ENCODE data around the gene DNAH8.

DNAH8 gene

GRCh38 chr6:39026175-39026574, 311.1 kb downstream of the DNAH8 start:
- DNase-seq, result no peak

DNA sequence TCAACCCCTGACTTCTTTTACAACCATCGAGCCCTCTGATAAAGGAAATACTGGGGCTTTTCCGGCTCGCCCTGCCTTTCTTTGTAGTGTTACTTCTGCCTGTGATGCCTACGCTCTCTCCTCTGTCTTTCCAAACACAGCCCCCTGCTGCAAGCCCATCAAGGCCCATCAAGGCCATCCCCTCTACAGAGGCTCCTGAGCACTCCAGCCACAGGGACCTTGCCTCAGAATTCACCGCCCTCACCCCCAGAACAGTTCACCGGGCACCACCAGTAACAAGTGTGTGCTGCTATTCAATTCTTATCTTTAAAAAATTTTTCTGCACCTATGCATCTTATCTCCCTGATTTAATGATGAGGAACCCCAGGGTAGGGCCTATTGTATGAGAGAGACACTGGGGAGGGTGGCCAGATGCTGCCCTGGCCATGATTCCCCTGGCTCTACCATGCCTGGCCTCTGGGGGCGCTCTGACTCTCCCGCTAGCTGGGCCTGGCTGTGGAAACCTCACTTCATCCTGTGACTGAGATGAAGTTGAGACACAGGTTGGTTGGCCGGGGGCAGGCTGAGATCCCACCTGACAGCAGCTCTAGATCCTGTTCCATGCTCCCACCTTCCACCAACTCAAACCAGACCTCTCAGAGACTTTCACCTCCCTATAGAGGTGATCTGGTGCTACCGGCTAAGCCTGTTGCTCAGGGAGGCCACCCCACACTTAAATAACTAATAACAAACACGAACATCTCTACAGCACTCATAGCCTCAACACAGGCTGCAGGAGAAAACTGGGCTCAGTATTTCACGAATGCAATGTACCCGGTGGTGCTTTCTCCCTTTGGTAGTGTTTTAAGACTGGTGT, 314.3 kb downstream of the DNAH8 start:
- peak; percentile 19 for DNase-seq

- DNase-seq, result no peak
Measured at GRCh38 chr6:39035681-39036080, 320.6 kb downstream of the DNAH8 start.

DNA sequence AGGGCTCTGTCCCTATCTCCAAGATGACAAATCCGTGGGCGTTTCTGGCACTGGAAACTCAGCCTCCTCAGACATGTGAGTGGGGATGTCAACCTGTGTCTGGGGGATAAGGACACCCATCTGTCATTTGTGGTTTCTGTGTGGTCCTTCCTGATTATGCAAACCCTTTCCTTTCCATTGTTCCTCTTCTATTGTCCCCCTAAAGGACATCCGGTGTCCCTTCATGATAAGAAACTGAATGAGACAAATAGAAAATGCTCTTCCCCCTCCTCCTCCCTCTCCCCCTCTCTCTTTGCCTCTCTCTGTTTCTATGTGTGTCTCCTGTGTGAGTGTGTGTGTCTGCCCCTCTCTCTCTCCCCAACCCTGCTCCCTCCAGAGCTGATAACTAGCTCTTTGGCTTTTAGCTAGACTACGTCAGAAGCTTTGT, 322.0 kb downstream of the DNAH8 start:
- DNase-seq, result no peak

DNA sequence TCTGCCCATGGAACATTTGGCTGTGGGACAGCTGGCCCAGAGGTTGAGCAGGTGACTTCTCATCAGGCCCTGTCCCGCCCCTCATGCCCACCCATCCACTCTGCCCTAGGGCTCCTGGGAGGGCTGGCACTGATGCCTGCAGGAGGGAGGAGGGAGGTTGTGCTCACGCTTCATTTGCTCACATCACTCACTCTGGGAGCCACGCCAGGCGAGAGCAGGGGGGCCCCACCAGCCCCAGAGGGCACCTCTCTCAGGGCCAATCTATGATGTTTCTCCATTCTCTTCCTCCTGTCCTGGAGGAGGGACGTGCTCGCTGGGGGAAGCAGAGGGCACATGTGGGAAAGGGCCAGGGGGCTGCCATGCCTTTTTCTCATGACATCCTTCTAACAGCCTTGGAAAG, 322.6 kb downstream of the DNAH8 start:
- DNase-seq, result no peak

DNA sequence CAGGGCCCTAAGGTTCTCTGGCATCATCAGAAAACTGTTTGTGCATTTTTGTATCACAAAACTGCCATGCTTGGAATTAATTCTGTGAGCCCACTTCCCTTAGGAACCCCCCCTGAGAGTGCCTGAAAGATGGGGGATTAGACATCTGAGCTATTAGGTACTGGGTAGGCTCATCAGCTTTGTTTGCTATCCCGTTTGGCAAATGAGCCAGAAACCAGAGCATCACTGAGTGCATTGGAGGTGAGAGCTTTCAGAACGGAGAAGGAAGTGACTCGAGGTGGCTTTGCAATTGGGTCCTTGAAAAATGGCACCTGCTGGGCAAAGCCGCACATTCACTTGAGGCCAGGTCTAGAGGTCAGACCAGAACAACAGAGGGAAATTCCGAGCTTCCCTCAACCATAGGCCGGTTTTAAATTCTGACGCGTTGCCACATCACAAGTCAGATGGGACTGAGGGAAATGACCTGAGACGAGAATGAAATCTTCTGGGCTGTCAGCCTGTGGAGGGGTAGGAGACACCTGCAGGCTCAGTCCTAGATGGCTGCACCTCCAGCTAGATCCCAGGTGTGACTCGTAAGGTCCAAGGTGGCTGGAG, 325.1 kb downstream of the DNAH8 start:
- no peak for DNase-seq

- DNase-seq, result no peak
Measured at GRCh38 chr6:39041072-39041471, 326.0 kb downstream of the DNAH8 start.

DNA sequence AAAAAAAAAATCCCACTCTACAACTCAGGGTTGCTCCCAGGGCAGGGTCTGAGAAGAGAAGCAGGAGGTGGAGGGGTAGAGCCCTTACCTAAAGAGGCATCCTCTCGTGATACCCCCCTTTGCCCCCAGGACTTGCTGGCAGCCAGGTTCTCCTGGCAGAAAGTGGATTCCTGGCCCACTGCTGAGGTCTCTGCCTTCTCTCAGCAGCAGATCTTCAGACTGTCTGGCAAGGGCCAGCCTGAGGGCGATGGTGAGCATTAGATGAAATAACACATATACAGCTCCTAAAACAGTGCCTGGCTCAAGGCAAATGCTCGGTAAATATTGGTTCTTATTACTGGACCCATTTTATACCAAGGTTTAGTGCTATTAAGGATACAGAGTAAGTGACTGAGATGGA, 328.7 kb downstream of the DNAH8 start:
- no peak for DNase-seq

DNA sequence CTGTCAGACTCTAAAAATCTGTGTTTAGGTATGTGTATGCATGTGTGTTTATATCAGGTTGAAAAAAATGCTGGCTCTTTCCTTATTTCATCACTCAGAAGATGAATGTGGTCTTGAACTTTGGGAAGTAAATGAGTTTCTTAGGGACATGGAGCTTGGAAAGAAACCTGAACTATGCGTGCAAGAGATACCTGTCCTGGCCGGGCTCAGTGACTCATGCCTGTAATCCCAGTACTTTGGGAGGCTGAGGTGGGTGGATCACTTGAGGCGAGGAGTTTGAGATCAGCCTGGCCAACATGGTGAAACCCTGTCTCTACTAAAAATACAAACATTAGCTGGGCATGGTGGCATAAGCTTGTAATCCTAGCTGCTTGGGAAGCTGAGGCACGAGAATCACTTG, 329.1 kb downstream of the DNAH8 start:
- no peak for DNase-seq

GRCh38 chr6:39047434-39048327, 332.6 kb downstream of the DNAH8 start:
- no peak for DNase-seq

GRCh38 chr6:39048481-39049399, 333.6 kb downstream of the DNAH8 start, which contains the start of gene GLP1R:
Gene GLP1R, plus strand, starts transcription at chr6:39048781. Its CDS starts 60 bp downstream, at chr6:39048841.
- DNase-seq, result no peak

DNA sequence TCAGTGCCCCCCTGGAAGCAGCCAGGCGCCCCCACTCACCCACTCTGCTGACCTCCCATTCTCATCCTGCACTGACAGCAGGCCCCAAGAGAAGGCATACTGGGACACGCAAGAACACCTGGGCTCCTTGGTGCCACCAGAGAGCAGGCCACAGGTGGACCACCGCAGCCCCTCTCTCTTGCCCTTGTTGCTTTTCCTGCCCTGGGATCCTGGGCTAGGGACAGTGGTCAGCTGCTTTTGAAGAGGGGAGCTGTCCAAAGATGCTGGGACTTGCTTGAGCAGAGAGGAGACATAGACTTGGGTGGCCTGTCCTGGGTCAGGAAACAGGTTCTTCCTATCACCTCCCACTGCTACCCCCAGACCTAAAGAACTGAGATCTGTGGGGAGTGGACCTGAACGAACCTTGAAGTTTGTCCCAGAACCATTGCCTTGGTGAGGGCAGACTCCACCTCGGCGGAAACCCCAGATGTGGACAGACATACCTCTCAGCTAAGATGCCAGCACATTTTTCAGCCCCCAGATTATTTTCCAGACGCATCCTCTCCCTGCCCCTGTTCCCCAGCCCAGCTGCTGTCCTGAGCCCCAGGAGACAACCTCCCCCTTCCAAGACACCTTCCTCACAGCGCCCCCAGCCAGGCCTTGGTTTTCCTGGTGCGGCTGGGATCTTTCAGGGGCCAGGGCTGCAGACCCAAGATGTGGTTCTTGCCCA, 334.6 kb downstream of the DNAH8 start:
- no peak for DNase-seq

GRCh38 chr6:39050453-39051112, 335.5 kb downstream of the DNAH8 start:
- DNase-seq, result no peak

GRCh38 chr6:39051399-39052122, 336.4 kb downstream of the DNAH8 start:
- DNase-seq, result no peak

GRCh38 chr6:39053016-39053624, 338.0 kb downstream of the DNAH8 start:
- DNase-seq, result no peak

DNA sequence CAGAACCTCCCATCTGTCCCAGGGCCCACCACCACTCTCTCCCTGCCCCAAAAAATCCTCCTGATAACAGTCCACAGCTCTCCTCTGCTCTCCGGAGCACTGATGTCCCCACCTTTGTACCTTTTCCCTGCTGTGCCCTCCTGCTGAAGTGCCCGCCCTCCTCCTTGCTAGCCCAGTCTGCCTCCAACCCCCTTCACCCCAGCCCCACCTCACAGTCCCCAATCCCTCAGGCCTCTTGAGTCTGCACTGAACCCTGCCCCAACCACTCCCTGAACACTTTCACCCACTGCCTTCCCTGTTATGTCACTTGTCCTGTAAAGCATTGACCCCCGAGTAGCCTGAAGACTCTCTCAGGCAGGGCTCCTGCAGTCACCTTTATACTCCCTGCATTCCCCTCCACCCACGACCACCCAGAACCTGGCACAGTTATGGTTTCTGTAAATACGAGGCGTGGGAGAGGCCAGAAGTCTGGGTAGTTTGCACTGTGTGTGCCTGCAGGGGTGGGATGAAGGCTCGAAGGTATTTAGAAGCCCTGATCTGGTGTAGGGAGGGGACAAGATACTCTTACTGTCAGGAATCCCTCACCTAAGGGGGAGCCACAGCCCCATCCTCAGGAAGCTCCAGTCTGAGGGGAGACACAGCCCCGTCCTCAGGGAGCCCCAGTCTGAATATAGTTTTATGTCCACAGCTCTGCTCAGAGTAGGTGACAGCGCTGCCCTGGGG, 338.9 kb downstream of the DNAH8 start:
- no peak for DNase-seq

- no peak for DNase-seq
Measured at GRCh38 chr6:39054577-39055142, 339.5 kb downstream of the DNAH8 start.

DNA sequence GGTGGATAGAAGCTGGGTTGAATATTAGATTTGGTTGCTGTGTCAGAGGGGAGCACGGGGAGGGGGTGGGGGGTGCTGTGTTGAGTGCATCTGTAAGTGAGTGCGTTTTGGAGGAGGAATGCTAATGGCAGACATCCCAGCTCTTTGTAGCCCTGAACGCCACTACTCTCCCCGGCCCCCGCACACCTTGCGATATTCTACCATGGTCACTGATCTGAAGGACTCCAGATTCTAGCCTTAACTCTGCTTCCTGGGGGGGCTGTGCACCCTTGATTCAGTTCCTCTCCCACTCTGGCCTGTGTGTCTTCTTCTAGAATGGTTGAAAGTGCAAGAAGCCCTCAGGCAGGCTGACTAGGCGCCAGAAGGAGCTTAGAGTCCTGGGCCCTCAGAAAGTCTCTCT, 340.6 kb downstream of the DNAH8 start:
- DNase-seq, result no peak

DNA sequence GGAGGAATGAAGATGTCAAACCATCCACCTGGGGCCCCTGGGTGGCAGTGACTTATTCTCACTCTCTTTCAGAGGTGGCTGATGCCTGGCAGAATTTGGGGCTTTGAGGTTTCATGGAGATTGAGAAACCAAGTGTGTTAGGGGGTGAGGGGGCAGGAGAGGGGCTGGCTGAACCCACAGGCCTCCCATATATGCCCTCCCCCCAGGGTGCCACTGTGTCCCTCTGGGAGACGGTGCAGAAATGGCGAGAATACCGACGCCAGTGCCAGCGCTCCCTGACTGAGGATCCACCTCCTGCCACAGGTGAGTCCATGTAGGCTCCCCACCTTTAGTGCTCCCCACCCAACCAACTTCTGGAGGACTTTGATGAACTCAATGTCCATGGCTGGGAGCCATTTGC, 341.1 kb downstream of the DNAH8 start:
- no peak for DNase-seq

Data from activated gamma-delta T cell treated with Interleukin-2 at 50 U/mL for 16 hours (primary cell).